Mesendoderm (in vitro differentiated cells): ENCODE measurements around the gene COPS7B. TPM values are rescaled to one million over a fixed set of nuclear protein-coding genes. Genes with fewer than 3 reads are reported as not detected.
"Not testable (repeated sequence)": the region's sequence is repeated elsewhere in the genome, so short reads cannot be mapped to it uniquely, and the experiment has no call there.

Source experiments
- DNase-seq: peaks from one replicate; pipeline ENCODE4 v3.0.0; 2013
- H2AK5ac ChIP-seq: 2 replicates; pipeline ENCODE4 v1.6.1; 2013; ENCODE audit warnings: low read length, inconsistent platforms
- H2BK120ac ChIP-seq: 2 replicates; pipeline ENCODE4 v1.6.1; 2013; ENCODE audit warnings: low read depth, mild to moderate bottlenecking, low read length, moderate library complexity, mixed read lengths
- H2BK15ac ChIP-seq: replicated peaks from 2 replicates; pipeline ENCODE4 v1.6.1; 2013; ENCODE audit warnings: low read depth, mild to moderate bottlenecking, moderate library complexity
- H2BK5ac ChIP-seq: 2 replicates; pipeline ENCODE4 v1.6.1; 2013; ENCODE audit warnings: low read length, inconsistent platforms
- H3K18ac ChIP-seq: 2 replicates; pipeline ENCODE4 v1.6.1; 2013; ENCODE audit warnings: mild to moderate bottlenecking, low read length, mixed read lengths
- H3K23ac ChIP-seq: one replicate; pipeline ENCODE4 v1.6.1; 2013; ENCODE audit warnings: low read length
- H3K27ac ChIP-seq: 2 replicates; pipeline ENCODE4 v1.5.1; 2013; ENCODE audit warnings: low read depth, mild to moderate bottlenecking, inconsistent platforms, low read length, moderate library complexity
- H3K27me3 ChIP-seq: 2 replicates; pipeline ENCODE4 v1.6.1; 2013; ENCODE audit warnings: low read length, control low read depth, mild to moderate bottlenecking, inconsistent platforms; ENCODE audit not compliant: insufficient read depth, poor library complexity
- H3K36me3 ChIP-seq: 2 replicates; pipeline ENCODE4 v1.6.1; 2013; ENCODE audit warnings: low read length, inconsistent platforms; ENCODE audit not compliant: control insufficient read depth, insufficient read depth
- H3K4ac ChIP-seq: one replicate; pipeline ENCODE4 v1.6.1; 2013; ENCODE audit warnings: low read depth, mild to moderate bottlenecking, low read length, moderate library complexity
- H3K4me1 ChIP-seq: 2 replicates; pipeline ENCODE4 v1.6.1; 2013; ENCODE audit warnings: low read depth, low read length, inconsistent platforms; ENCODE audit not compliant: control insufficient read depth
- H3K4me2 ChIP-seq: 2 replicates; pipeline ENCODE4 v1.6.1; 2013; ENCODE audit warnings: low read length
- H3K4me3 ChIP-seq: 2 replicates; pipeline ENCODE4 v1.5.1; 2013; ENCODE audit warnings: mild to moderate bottlenecking, low read length
- H3K56ac ChIP-seq: one replicate; pipeline ENCODE4 v1.6.1; 2013; ENCODE audit warnings: low read length
- H3K79me1 ChIP-seq: 2 replicates; pipeline ENCODE4 v1.6.1; 2013; ENCODE audit warnings: low read length, inconsistent platforms
- H3K79me2 ChIP-seq: 2 replicates; pipeline ENCODE4 v1.6.1; 2013; ENCODE audit warnings: mild to moderate bottlenecking, low read length; ENCODE audit not compliant: control insufficient read depth, insufficient read depth
- H3K9ac ChIP-seq: 2 replicates; pipeline ENCODE4 v1.6.1; 2013; ENCODE audit warnings: low read length, inconsistent platforms
- H4K5ac ChIP-seq: one replicate; pipeline ENCODE4 v1.6.1; 2013; ENCODE audit warnings: low read length
- H4K8ac ChIP-seq: one replicate; pipeline ENCODE4 v1.6.1; 2013; ENCODE audit warnings: low read depth, mild to moderate bottlenecking, control low read depth, low read length, moderate library complexity
- WGBS: extraction: QIAGEN DNeasy Blood & Tissue Kit; methylation state at CpG from one replicate; pipeline ENCODE4 v1.1.7; 2013; ENCODE audit warnings: low lambda C conversion rate, missing lambda C conversion rate; ENCODE audit not compliant: insufficient coverage; ENCODE audit errors: extremely low coverage; 5-methylcytosine and 5-hydroxymethylcytosine counted together
- polyA plus RNA-seq, 2 experiments: library from polyadenylated mRNA; stranded (reverse); fragments of 200-250 nt; gene quantifications; one replicate each; pipeline ENCODE4 v1.2.3, GENCODE V29; 2013

Gene COPS7B
- 46.4 TPM for polyA plus RNA-seq (2013, experiment 1 of 2)
- 47.1 TPM for polyA plus RNA-seq (2013, experiment 2 of 2)

GRCh38 chr2:231786177-231786916 lies at the start of gene COPS7B:
COPS7B (plus strand) TSS chr2:231786445; CDS start chr2:231788571, 2,126 bp downstream.
- no peak within 1 kb of the TSS for H2BK15ac ChIP-seq
- peak within 1 kb of the TSS; percentile 35 for H3K23ac ChIP-seq
- peaks cover 27% of the 10 kb centered on the region for H3K79me1 ChIP-seq
- WGBS: no CpG with 5 or more reads among the region's 69 CpGs
- peak within 1 kb of the TSS; percentile 92 for H3K4ac ChIP-seq
- DNase-seq: peak; percentile 97
- H3K4me2 ChIP-seq: peak within 1 kb of the TSS; percentile 87
- peak within 1 kb of the TSS; percentile 88 for H3K27ac ChIP-seq
- H2BK5ac ChIP-seq: no peak within 1 kb of the TSS
- no peaks in the 10 kb centered on the region for H3K27me3 ChIP-seq
- no peak within 1 kb of the TSS for H2BK120ac ChIP-seq
- H2AK5ac ChIP-seq: no peak within 1 kb of the TSS
- H4K8ac ChIP-seq: no peak within 1 kb of the TSS
- H3K9ac ChIP-seq: peak within 1 kb of the TSS; percentile 83
- peaks cover 29% of the 10 kb centered on the region for H3K79me2 ChIP-seq
- peak within 1 kb of the TSS; percentile 76 for H4K5ac ChIP-seq
- no peaks in the 10 kb centered on the region for H3K36me3 ChIP-seq
- H3K18ac ChIP-seq: peak within 1 kb of the TSS; percentile 18
- peak within 1 kb of the TSS; percentile 91 for H3K56ac ChIP-seq
- H3K4me1 ChIP-seq: peaks cover 6% of the 10 kb centered on the region
- H3K4me3 ChIP-seq: peak within 1 kb of the TSS; percentile 42

GRCh38 chr2:231737761-231738160 lies 48.5 kb upstream of the COPS7B start:
- Histone ChIP-seq H4K5ac (no peak overlapping the region), H3K18ac (no peak overlapping the region), H2AK5ac (no peak overlapping the region), H3K4ac (no peak overlapping the region), H3K79me1 (no peaks in the 10 kb centered on the region), H3K27me3 (no peaks in the 10 kb centered on the region), H3K4me1 (no peaks in the 10 kb centered on the region), H4K8ac (no peak overlapping the region), H3K23ac (no peak overlapping the region), H2BK5ac (no peak overlapping the region), H3K56ac (no peak overlapping the region), H3K4me2 (no peak overlapping the region), H3K79me2 (no peaks in the 10 kb centered on the region), H3K36me3 (no peaks in the 10 kb centered on the region), H2BK120ac (no peak overlapping the region), H3K4me3 (no peak overlapping the region), H3K27ac (no peak overlapping the region), H2BK15ac (no peak overlapping the region), H3K9ac (no peak overlapping the region)
- WGBS: no CpG with 5 or more reads among the region's 7 CpGs
- no peak for DNase-seq

- Histone ChIP-seq H4K5ac (no peak overlapping the region), H3K9ac (no peak overlapping the region), H2BK5ac (no peak overlapping the region), H2AK5ac (no peak overlapping the region), H3K79me2 (no peaks in the 10 kb centered on the region), H3K4ac (no peak overlapping the region), H3K27ac (no peak overlapping the region), H3K4me1 (no peaks in the 10 kb centered on the region), H2BK120ac (no peak overlapping the region), H3K56ac (no peak overlapping the region), H3K79me1 (no peaks in the 10 kb centered on the region), H3K23ac (no peak overlapping the region), H3K18ac (no peak overlapping the region), H3K36me3 (no peaks in the 10 kb centered on the region), H2BK15ac (no peak overlapping the region), H4K8ac (no peak overlapping the region), H3K27me3 (no peaks in the 10 kb centered on the region), H3K4me2 (no peak overlapping the region), H3K4me3 (no peak overlapping the region)
- no CpG with 5 or more reads among the region's 9 CpGs for WGBS
- DNase-seq: no peak
These were observed 42.7 kb upstream of the COPS7B start for GRCh38 chr2:231743376-231744116.

- Histone ChIP-seq H3K4ac (no peak overlapping the region), H3K4me3 (no peak overlapping the region), H3K79me1 (no peaks in the 10 kb centered on the region), H3K79me2 (no peaks in the 10 kb centered on the region), H3K4me1 (no peaks in the 10 kb centered on the region), H3K23ac (no peak overlapping the region), H3K27ac (no peak overlapping the region), H3K4me2 (no peak overlapping the region), H2BK5ac (no peak overlapping the region), H3K9ac (no peak overlapping the region), H4K5ac (no peak overlapping the region), H3K56ac (no peak overlapping the region), H3K18ac (no peak overlapping the region), H3K27me3 (no peaks in the 10 kb centered on the region), H2BK15ac (no peak overlapping the region), H3K36me3 (no peaks in the 10 kb centered on the region), H2BK120ac (no peak overlapping the region), H4K8ac (no peak overlapping the region), H2AK5ac (no peak overlapping the region)
- 100% methylated on average over 1 of the region's 6 CpGs for WGBS
- peak; percentile 20 for DNase-seq
These were observed 40.8 kb upstream of the COPS7B start for GRCh38 chr2:231745303-231746038.

- not testable (repeated sequence) for H3K36me3 ChIP-seq, H3K27ac ChIP-seq, H2BK15ac ChIP-seq, H3K27me3 ChIP-seq, DNase-seq, H4K5ac ChIP-seq, H3K79me2 ChIP-seq, H2BK5ac ChIP-seq, H3K79me1 ChIP-seq, H3K4me1 ChIP-seq, H2AK5ac ChIP-seq, H3K18ac ChIP-seq, H3K9ac ChIP-seq, H3K4me3 ChIP-seq, H3K23ac ChIP-seq, H3K4ac ChIP-seq, H3K56ac ChIP-seq, H3K4me2 ChIP-seq, H2BK120ac ChIP-seq, H4K8ac ChIP-seq
- no CpG with 5 or more reads among the region's 6 CpGs for WGBS
These were observed 37.9 kb upstream of the COPS7B start for GRCh38 chr2:231748153-231748896.
